Memory B cell (primary cell): Measurements from ENCODE around the gene TSC22D3.

ENCODE experiments used
- ATAC-seq: fragments of 150-1000 bp; cut with Tn5 transposase; 2 replicates; pipeline ENCODE4 v1.10.0; 2021; ENCODE audit warnings: low read depth, mild to moderate bottlenecking, moderate library complexity
- DNase-seq, 2 donors: peaks; one replicate each; pipeline ENCODE4 v3.0.0; 2022; ENCODE audit warnings: low spot score in 2 of 2
- H3K27ac Mint-ChIP-seq: one replicate; pipeline ENCODE4 v1.8.0; 2022; ENCODE audit warnings: mild to moderate bottlenecking, moderate library complexity, mixed read lengths
- H3K27me3 Mint-ChIP-seq: one replicate; pipeline ENCODE4 v1.8.0; 2022; ENCODE audit warnings: mixed read lengths
- H3K36me3 Mint-ChIP-seq: one replicate; pipeline ENCODE4 v1.8.0; 2022; ENCODE audit warnings: mild to moderate bottlenecking, mixed read lengths
- H3K4me1 Mint-ChIP-seq: one replicate; pipeline ENCODE4 v1.8.0; 2022; ENCODE audit warnings: mixed read lengths
- H3K4me3 Mint-ChIP-seq: one replicate; pipeline ENCODE4 v1.8.0; 2022; ENCODE audit warnings: mild to moderate bottlenecking, moderate library complexity, mixed read lengths
- H3K9me3 Mint-ChIP-seq: one replicate; pipeline ENCODE4 v1.8.0; 2022; ENCODE audit warnings: mixed read lengths

The TSC22D3 gene

GRCh38 chrX:107716118-107716684, 59.4 kb downstream of the TSC22D3 start:
- ATAC-seq (no peak), DNase-seq (peak in 1 of 2 donors; percentile 25)
- Mint-ChIP-seq H3K27ac (peak overlapping the region; percentile 99), H3K27me3 (no peaks in the 10 kb centered on the region), H3K4me3 (peak overlapping the region; percentile 93), H3K9me3 (no peaks in the 10 kb centered on the region), H3K36me3 (peaks cover 7% of the 10 kb centered on the region), H3K4me1 (peaks cover 45% of the 10 kb centered on the region)

DNA sequence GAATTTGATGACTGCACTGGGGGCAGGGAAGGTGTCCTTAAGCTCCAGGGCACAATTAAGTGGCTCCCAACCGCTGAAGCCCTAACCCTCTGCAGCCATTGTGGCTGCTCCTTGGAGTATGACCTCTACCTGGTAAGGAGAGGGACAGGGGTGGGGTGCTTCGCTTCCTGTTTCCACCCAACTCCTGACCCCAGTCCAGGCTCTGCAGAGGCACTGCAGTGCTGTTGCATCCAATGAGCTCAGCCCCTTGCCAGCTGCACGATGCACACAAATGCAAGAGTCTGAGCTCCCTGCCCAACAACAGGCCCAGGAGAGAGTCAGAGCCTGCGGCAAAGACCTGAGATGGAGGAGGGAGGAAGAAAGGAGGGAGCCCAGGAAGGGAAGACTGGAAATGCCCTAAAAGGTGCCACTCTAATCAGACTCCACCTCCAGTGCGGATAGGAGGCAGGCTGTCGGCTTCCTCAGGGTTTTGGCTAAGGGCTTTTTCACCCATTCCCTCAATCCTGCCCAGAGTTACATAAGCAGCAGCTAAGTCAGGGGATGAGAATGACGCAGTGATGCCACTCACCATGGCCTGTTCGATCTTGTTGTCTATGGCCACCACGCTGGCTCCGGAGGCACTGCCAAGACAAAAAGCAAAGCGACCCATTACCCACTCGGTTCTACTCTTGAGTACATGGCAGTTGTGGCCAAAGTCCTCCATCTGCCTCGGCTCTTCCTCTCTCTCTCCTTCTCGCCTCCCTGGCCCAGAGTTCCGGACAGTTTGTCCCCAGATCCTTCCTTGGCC, 60.1 kb downstream of the TSC22D3 start:
- no peaks in the 10 kb centered on the region for H3K9me3 Mint-ChIP-seq
- DNase-seq: peak in 1 of 2 donors; percentile 16
- no peak for ATAC-seq
- peaks cover 48% of the 10 kb centered on the region for H3K4me1 Mint-ChIP-seq
- peaks cover 7% of the 10 kb centered on the region for H3K36me3 Mint-ChIP-seq
- H3K27me3 Mint-ChIP-seq: no peaks in the 10 kb centered on the region
- peak overlapping the region; percentile 93 for H3K4me3 Mint-ChIP-seq
- peak overlapping the region; percentile 99 for H3K27ac Mint-ChIP-seq

- Mint-ChIP-seq H3K27me3 (no peaks in the 10 kb centered on the region), H3K27ac (peak overlapping the region; percentile 99), H3K36me3 (peaks cover 7% of the 10 kb centered on the region), H3K4me3 (peak overlapping the region; percentile 93), H3K9me3 (no peaks in the 10 kb centered on the region), H3K4me1 (peaks cover 45% of the 10 kb centered on the region)
- DNase-seq (peak in 1 of 2 donors; percentile 42), ATAC-seq (no peak)
These were observed 61.2 kb downstream of the TSC22D3 start for GRCh38 chrX:107714206-107714891.

DNA sequence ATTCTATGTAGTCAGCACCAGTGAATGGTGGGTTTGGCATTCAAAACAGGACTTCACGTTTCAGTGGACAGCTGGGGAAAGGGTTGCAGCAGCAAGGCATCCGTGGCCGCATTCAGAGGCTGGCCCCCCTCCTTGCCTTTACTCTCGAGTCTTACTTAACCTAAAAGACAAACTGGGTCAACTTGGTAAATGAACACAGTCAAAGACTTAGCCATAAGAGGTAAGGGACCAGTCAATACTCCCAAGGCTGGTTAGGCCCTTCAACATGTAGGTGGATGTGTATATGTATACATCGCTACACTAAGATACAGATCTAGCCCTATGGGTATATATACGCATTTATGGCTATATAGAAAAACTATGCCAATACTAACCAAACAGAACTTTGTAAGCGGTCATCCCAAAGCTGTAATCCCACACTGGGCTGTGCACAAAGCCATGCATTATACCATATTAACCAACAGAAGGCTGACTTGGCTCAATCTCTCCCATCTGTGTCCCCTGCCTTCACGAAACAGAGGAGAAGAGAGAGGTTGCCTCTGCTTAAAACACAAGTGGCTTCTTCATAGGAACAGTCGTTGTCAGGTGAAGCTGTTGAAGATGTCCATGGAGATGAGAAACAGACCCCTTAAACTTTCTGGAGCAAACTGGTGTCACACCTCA, 61.9 kb downstream of the TSC22D3 start:
- no peaks in the 10 kb centered on the region for H3K9me3 Mint-ChIP-seq
- H3K4me1 Mint-ChIP-seq: peaks cover 42% of the 10 kb centered on the region
- H3K27ac Mint-ChIP-seq: peak overlapping the region; percentile 99
- ATAC-seq: peak; percentile 8
- H3K36me3 Mint-ChIP-seq: peaks cover 7% of the 10 kb centered on the region
- peak overlapping the region; percentile 93 for H3K4me3 Mint-ChIP-seq
- DNase-seq: peak; percentile 49 to 54
- H3K27me3 Mint-ChIP-seq: no peaks in the 10 kb centered on the region

DNA sequence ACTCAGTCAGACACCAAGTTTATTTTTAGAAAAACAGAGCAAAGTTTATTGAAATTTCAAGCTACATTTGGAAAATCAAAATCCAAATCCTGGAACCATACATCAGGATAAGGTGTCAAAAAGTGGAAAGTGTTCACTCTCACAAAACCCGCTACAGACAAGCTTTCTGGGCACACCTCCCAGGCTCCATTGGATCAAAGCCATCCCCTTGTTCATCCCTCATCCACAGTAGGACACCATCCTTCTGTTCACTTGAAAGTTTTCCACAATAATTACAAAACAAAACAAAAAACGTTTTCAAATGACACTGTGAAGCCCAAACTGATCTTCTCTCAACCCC, 62.4 kb downstream of the TSC22D3 start:
- DNase-seq (no peak), ATAC-seq (peak; percentile 1)
- H3K4me3 Mint-ChIP-seq: peak overlapping the region; percentile 93
- H3K36me3 Mint-ChIP-seq: peaks cover 7% of the 10 kb centered on the region
- H3K9me3 Mint-ChIP-seq: no peaks in the 10 kb centered on the region
- H3K27ac Mint-ChIP-seq: peak overlapping the region; percentile 99
- no peaks in the 10 kb centered on the region for H3K27me3 Mint-ChIP-seq
- H3K4me1 Mint-ChIP-seq: peaks cover 42% of the 10 kb centered on the region

DNA sequence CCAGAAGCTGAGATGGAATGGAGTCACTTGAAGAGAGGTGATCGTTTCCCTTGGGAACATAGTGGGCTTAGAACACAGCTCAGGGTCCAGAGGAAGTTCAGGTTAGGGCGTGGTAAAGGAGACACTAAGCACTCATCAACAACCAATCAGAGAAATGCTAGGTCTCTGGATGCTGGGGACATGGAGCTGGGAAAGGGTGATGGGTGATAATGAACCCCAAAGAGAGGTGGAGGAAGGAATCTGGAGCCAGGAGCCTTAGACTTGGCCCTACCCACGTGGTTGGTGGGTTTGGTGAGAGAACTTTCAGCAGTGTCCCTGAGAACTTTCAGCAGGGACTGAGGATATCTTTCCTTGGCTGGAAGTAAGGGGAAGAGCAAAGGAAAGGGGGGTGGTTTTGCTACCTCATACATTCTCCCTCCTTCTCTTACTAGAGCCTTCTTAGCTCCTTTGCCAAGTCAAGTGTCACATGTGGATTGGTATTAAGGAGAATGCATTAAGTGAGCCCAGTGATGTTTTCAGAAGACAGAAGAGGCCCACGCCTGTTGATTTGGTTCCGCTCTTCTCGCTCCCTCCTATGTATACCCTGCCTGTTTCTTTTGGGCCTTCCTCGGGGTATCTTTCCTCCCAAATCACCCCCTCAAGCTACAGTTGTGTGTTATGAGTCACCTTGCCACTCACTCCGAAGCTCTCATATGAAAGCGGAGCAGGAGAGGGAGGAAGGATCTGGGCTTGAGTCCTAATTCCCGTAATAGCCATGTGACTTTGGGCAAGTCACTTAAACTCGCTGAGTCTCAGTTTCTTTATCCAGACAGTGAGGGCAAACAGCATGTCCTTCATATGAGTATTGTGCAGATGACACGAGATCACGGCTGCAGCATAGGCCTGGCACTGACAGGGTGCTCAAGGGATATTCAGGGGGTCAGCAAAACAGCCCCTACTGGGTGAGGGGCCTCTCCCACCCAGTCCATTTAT, 63.1 kb downstream of the TSC22D3 start:
- Mint-ChIP-seq H3K4me1 (peaks cover 43% of the 10 kb centered on the region), H3K36me3 (peaks cover 7% of the 10 kb centered on the region), H3K9me3 (no peaks in the 10 kb centered on the region), H3K27ac (peak overlapping the region; percentile 99), H3K27me3 (no peaks in the 10 kb centered on the region), H3K4me3 (peak overlapping the region; percentile 49)
- DNase-seq: peak; percentile 42 to 62
- peak; percentile 16 for ATAC-seq

GRCh38 chrX:107711521-107712181, 63.9 kb downstream of the TSC22D3 start:
- peak in 1 of 2 donors; percentile 22 for DNase-seq
- peak overlapping the region; percentile 66 for H3K4me3 Mint-ChIP-seq
- H3K9me3 Mint-ChIP-seq: peaks cover 1% of the 10 kb centered on the region
- ATAC-seq: no peak
- peaks cover 42% of the 10 kb centered on the region for H3K4me1 Mint-ChIP-seq
- no peaks in the 10 kb centered on the region for H3K27me3 Mint-ChIP-seq
- peaks cover 7% of the 10 kb centered on the region for H3K36me3 Mint-ChIP-seq
- peak overlapping the region; percentile 99 for H3K27ac Mint-ChIP-seq

DNA sequence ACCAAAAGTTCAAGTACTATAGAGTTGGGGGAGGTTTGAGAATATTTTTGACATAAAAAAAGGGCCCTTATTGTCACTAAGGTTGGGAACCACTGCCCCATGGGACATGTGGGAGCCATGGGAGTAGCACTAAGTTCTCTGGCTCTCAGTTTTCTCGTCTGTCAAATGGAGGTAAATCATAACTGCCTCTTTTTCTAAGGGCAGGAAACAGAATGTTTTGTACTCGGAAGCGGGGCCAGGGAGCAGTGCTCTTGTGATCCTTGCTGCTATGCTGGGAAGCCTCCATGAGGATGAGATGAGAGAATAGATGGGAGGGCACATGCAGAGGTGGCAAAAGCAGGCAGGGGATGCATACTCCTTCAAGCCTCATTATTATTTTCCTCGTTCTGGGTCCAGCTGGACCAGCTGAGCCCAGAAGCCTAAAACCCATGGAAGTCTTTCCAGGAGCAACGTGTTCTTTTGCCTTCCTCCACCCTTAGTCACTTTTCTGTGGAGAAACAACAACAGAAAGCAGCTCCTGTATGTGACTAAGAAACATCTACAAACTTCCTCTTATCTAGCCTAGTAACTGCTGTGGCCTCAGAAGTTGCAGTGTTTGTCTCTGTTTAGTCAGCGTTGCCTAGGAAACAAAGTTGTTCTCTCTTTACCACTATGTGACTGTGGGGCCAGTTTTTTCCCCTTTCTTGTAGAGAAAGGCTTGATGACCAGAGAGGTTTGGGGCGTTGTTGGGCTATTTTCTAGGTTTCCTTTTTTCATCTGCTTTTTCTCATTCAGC, 64.8 kb downstream of the TSC22D3 start:
- H3K36me3 Mint-ChIP-seq: peaks cover 5% of the 10 kb centered on the region
- peaks cover 47% of the 10 kb centered on the region for H3K4me1 Mint-ChIP-seq
- H3K9me3 Mint-ChIP-seq: peaks cover 1% of the 10 kb centered on the region
- peak; percentile 61 for ATAC-seq
- H3K27me3 Mint-ChIP-seq: no peaks in the 10 kb centered on the region
- DNase-seq: peak; percentile 59 to 77
- H3K4me3 Mint-ChIP-seq: peak overlapping the region; percentile 66
- peak overlapping the region; percentile 99 for H3K27ac Mint-ChIP-seq

DNA sequence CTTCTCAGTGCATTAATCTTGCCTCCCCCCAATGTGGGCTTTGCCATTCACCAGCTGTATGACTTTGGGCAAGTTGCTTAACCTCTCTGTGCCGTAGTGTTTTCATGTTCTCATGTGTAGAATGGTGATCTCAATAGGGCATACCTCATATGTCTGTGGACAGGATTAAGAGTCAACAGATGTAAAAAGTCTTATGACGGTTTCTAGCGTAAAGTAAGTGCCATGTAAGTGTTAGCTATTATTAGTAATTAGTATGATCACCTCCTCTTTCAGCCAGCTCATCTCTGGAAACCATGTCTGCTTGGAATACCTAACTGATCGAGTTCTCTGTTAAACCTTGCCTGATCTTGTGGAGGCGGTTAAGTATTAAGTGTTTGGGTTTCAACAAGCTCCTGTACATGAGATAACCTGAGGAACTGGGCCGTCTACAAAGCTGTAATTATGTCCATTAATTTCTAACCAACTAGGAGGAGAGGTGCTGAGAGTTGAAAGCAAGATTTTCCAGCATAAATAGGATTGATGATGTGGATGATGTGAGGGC, 66.3 kb downstream of the TSC22D3 start:
- no peak for DNase-seq
- H3K4me1 Mint-ChIP-seq: peaks cover 46% of the 10 kb centered on the region

GRCh38 chrX:107708762-107709161, 66.8 kb downstream of the TSC22D3 start:
- no peaks in the 10 kb centered on the region for H3K27me3 Mint-ChIP-seq
- H3K27ac Mint-ChIP-seq: peak overlapping the region; percentile 77

More for the DNA sequence above, 66.3 kb downstream of the TSC22D3 start:
- peaks cover 1% of the 10 kb centered on the region for H3K9me3 Mint-ChIP-seq
- no peak for ATAC-seq
- no peaks in the 10 kb centered on the region for H3K27me3 Mint-ChIP-seq
- no peak overlapping the region for H3K4me3 Mint-ChIP-seq
- no peaks in the 10 kb centered on the region for H3K36me3 Mint-ChIP-seq
- peak overlapping the region; percentile 77 for H3K27ac Mint-ChIP-seq

DNA sequence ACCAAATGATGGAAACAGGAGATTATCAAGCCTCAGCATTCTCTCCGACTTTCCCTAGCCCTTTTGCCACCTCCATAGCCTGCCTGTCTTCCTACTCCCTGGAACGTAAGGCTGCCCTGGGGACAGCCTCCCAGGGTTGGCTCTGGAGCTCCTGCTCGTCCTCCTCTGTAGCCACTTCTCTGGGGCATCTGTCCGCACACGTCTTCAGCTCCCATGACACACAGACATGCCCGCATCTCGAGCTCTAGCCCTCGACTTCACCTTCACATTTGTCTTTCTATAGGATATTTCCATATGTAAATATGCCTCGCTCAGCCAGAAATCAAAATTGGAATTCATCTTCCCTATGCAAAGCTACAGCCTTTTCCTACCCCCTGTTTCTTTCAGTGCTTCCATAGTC, 67.7 kb downstream of the TSC22D3 start:
- no peak for ATAC-seq
- H3K9me3 Mint-ChIP-seq: peaks cover 1% of the 10 kb centered on the region
- H3K4me1 Mint-ChIP-seq: peaks cover 42% of the 10 kb centered on the region
- no peak overlapping the region for H3K4me3 Mint-ChIP-seq
- DNase-seq: no peak
- H3K27me3 Mint-ChIP-seq: no peaks in the 10 kb centered on the region
- H3K27ac Mint-ChIP-seq: peak overlapping the region; percentile 77
- H3K36me3 Mint-ChIP-seq: no peaks in the 10 kb centered on the region

More at GRCh38 chrX:107708762-107709161, 66.8 kb downstream of the TSC22D3 start:
- Mint-ChIP-seq H3K4me1 (peaks cover 49% of the 10 kb centered on the region), H3K4me3 (no peak overlapping the region), H3K9me3 (peaks cover 1% of the 10 kb centered on the region), H3K36me3 (no peaks in the 10 kb centered on the region)
- DNase-seq (no peak), ATAC-seq (no peak)

GRCh38 chrX:107706309-107706708, 69.3 kb downstream of the TSC22D3 start:
- no peak for DNase-seq
- Mint-ChIP-seq H3K4me3 (no peak overlapping the region), H3K27ac (no peak overlapping the region), H3K27me3 (no peaks in the 10 kb centered on the region), H3K36me3 (no peaks in the 10 kb centered on the region), H3K9me3 (peaks cover 1% of the 10 kb centered on the region), H3K4me1 (peaks cover 36% of the 10 kb centered on the region)
- no peak for ATAC-seq
